Ishikawa (cell line): Measurements from ENCODE around the gene ARMH4.

Experiments
- CEBPB ChIP-seq: IDR thresholded peaks from 2 replicates; pipeline ENCODE4 v1.6.1; 2012
- CREB1 ChIP-seq: IDR thresholded peaks from 2 replicates; pipeline ENCODE4 v1.6.1; 2012; ENCODE audit warnings: low read depth
- EGR1 ChIP-seq: IDR thresholded peaks from 2 replicates; pipeline ENCODE4 v1.6.1; 2012
- EP300 ChIP-seq: IDR thresholded peaks from 2 replicates; pipeline ENCODE4 v1.6.1; 2012; ENCODE audit warnings: borderline replicate concordance
- FOXM1 ChIP-seq: IDR thresholded peaks from 2 replicates; pipeline ENCODE4 v1.6.1; 2012; ENCODE audit warnings: low read depth, borderline replicate concordance
- NFIC ChIP-seq: IDR thresholded peaks from 2 replicates; pipeline ENCODE4 v1.6.1; 2012
- RAD21 ChIP-seq: IDR thresholded peaks from 2 replicates; pipeline ENCODE4 v1.6.1; 2012; ENCODE audit warnings: low read depth
- REST ChIP-seq: IDR thresholded peaks from 2 replicates; pipeline ENCODE4 v1.6.1; 2012; ENCODE audit warnings: low read depth, mild to moderate bottlenecking
- TAF1 ChIP-seq: IDR thresholded peaks from 2 replicates; pipeline ENCODE4 v1.6.1; 2012; ENCODE audit warnings: low read depth, mild to moderate bottlenecking
- TEAD4 ChIP-seq: IDR thresholded peaks from 2 replicates; pipeline ENCODE4 v1.6.1; 2012
- YY1 ChIP-seq: IDR thresholded peaks from 2 replicates; pipeline ENCODE4 v1.6.1; 2012; ENCODE audit warnings: low read depth
- TF ChIP-seq, protein P1 (sequence below): IDR thresholded peaks from 2 replicates; pipeline ENCODE4 v1.6.1; 2012
- TF ChIP-seq, protein P2 (sequence below): IDR thresholded peaks from 2 replicates; pipeline ENCODE4 v1.6.1; 2012

DNA sequence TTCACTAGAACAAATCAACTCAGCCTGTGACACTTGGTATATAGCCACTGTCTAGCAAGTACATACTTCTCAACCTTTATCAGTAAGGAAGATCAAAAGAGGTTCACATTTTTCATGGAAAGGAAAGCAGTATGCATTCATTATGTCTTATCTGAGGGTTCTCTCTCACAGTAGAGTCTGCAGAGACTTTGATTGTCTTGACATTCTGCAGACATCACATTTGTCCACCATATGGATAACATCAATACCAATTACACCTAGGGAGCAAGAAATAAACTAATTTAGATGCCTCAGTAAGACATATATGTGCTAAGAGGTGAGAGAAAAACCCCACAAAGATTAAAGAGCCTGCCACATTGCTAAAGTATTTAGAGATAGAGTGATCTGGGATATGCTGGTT lies 175.3 kb downstream of the ARMH4 start:
- TF ChIP-seq RAD21 (no peak), TEAD4 (no peak), NFIC (no peak), CEBPB (no peak), TAF1 (no peak), REST (no peak), EGR1 (no peak), EP300 (no peak), YY1 (no peak), CREB1 (no peak), FOXM1 (no peak)
- TF ChIP-seq, protein P1, sequence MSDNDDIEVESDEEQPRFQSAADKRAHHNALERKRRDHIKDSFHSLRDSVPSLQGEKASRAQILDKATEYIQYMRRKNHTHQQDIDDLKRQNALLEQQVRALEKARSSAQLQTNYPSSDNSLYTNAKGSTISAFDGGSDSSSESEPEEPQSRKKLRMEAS: no peak
- TF ChIP-seq, protein P2, sequence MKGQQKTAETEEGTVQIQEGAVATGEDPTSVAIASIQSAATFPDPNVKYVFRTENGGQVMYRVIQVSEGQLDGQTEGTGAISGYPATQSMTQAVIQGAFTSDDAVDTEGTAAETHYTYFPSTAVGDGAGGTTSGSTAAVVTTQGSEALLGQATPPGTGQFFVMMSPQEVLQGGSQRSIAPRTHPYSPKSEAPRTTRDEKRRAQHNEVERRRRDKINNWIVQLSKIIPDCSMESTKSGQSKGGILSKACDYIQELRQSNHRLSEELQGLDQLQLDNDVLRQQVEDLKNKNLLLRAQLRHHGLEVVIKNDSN: no peak
